Stimulated activated naive CD4-positive, alpha-beta T cell (primary cell): ENCODE measurements around the gene PLCE1.

Experiments used
- DNase-seq, 6 experiments: peaks; one replicate each; lab custom pipeline; 2025; lab: John Stamatoyannopoulos, UW

PLCE1 gene

GRCh38 chr10:93994438-93994801, 689 bp downstream of the PLCE1 start:
- DNase-seq: no peak

GRCh38 chr10:93995182-93995581, 1.5 kb downstream of the PLCE1 start:
- DNase-seq: no peak

- no peak for DNase-seq
These were observed 2.0 kb downstream of the PLCE1 start for GRCh38 chr10:93995598-93996271.

GRCh38 chr10:93996551-93996950, 2.8 kb downstream of the PLCE1 start:
- no peak for DNase-seq

- no peak for DNase-seq
These were observed 3.8 kb downstream of the PLCE1 start for GRCh38 chr10:93997546-93997945.

GRCh38 chr10:93999401-93999851, 5.7 kb downstream of the PLCE1 start:
- DNase-seq: no peak

GRCh38 chr10:94000638-94001415, 7.1 kb downstream of the PLCE1 start:
- no peak for DNase-seq

- DNase-seq: no peak
These were observed 7.7 kb downstream of the PLCE1 start for GRCh38 chr10:94001416-94001810.

GRCh38 chr10:94002156-94002555, 8.4 kb downstream of the PLCE1 start:
- no peak for DNase-seq

GRCh38 chr10:94003488-94003887, 9.8 kb downstream of the PLCE1 start:
- DNase-seq: no peak

- DNase-seq: no peak
These were observed 11.3 kb downstream of the PLCE1 start for GRCh38 chr10:94005050-94005449.

- no peak for DNase-seq
These were observed 13.1 kb downstream of the PLCE1 start for GRCh38 chr10:94006591-94007550.

- DNase-seq: no peak
These were observed 14.8 kb downstream of the PLCE1 start for GRCh38 chr10:94008526-94008925.

- no peak for DNase-seq
These were observed 16.4 kb downstream of the PLCE1 start for GRCh38 chr10:94010116-94010515.

GRCh38 chr10:94010886-94011285, 17.2 kb downstream of the PLCE1 start:
- DNase-seq: no peak

GRCh38 chr10:94011296-94011695, 17.6 kb downstream of the PLCE1 start:
- DNase-seq: no peak

GRCh38 chr10:94012834-94013233, 19.1 kb downstream of the PLCE1 start:
- DNase-seq: no peak

GRCh38 chr10:94013331-94013760, 19.6 kb downstream of the PLCE1 start:
- DNase-seq: no peak

GRCh38 chr10:94014304-94014703, 20.6 kb downstream of the PLCE1 start:
- no peak for DNase-seq

GRCh38 chr10:94016727-94017714, 23.3 kb downstream of the PLCE1 start:
- no peak for DNase-seq

GRCh38 chr10:94018107-94018506, 24.4 kb downstream of the PLCE1 start:
- no peak for DNase-seq
